ENCODE measurements around the gene C18orf63. TPM values are rescaled to one million over a fixed set of nuclear protein-coding genes. Genes with fewer than 3 reads are reported as not detected.

C18orf63 gene
- total RNA-seq, 3 donors from 2014 or later: 0.16 TPM; not detected in 2

GRCh38 chr18:74273394-74273793, 42.2 kb upstream of the C18orf63 start:
- DNase-seq (ENCODE audit: low spot score in 2 of 2): no peak
- H3K9me3 ChIP-seq: no peaks in the 10 kb centered on the region
- intact Hi-C loops (cut with DNase I; ENCODE audit: low total_unique reads): no loop called here
- H3K4me1 ChIP-seq: peaks cover 3 to 8% of the 10 kb centered on the region in 2 donors
- no peaks in the 10 kb centered on the region for H3K36me3 ChIP-seq
- H3K27ac ChIP-seq: peak overlapping the region in 1 of 2 donors; percentile 50
- H3K4me3 ChIP-seq: no peak overlapping the region
- TF ChIP-seq, protein P1, sequence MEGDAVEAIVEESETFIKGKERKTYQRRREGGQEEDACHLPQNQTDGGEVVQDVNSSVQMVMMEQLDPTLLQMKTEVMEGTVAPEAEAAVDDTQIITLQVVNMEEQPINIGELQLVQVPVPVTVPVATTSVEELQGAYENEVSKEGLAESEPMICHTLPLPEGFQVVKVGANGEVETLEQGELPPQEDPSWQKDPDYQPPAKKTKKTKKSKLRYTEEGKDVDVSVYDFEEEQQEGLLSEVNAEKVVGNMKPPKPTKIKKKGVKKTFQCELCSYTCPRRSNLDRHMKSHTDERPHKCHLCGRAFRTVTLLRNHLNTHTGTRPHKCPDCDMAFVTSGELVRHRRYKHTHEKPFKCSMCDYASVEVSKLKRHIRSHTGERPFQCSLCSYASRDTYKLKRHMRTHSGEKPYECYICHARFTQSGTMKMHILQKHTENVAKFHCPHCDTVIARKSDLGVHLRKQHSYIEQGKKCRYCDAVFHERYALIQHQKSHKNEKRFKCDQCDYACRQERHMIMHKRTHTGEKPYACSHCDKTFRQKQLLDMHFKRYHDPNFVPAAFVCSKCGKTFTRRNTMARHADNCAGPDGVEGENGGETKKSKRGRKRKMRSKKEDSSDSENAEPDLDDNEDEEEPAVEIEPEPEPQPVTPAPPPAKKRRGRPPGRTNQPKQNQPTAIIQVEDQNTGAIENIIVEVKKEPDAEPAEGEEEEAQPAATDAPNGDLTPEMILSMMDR (IDR thresholded peaks at IDR 0.05): no peak
- TF ChIP-seq POLR2A (IDR thresholded peaks at IDR 0.05) (no peak), POLR2AphosphoS5 (IDR thresholded peaks at IDR 0.05) (no peak)
- no peaks in the 10 kb centered on the region for H3K27me3 ChIP-seq

GRCh38 chr18:74274700-74275099, 40.9 kb upstream of the C18orf63 start:
- Histone ChIP-seq H3K36me3 (no peaks in the 10 kb centered on the region), H3K27ac (no peak overlapping the region), H3K9me3 (no peaks in the 10 kb centered on the region), H3K4me1 (peaks cover 3 to 8% of the 10 kb centered on the region in 2 donors), H3K27me3 (no peaks in the 10 kb centered on the region), H3K4me3 (no peak overlapping the region)
- intact Hi-C loops (cut with DNase I; ENCODE audit: low total_unique reads): no loop called here
- DNase-seq (ENCODE audit: low spot score in 2 of 2): no peak
- TF ChIP-seq POLR2A (IDR thresholded peaks at IDR 0.05) (no peak), POLR2AphosphoS5 (IDR thresholded peaks at IDR 0.05) (no peak)
- TF ChIP-seq, protein P1 (IDR thresholded peaks at IDR 0.05): no peak

DNA sequence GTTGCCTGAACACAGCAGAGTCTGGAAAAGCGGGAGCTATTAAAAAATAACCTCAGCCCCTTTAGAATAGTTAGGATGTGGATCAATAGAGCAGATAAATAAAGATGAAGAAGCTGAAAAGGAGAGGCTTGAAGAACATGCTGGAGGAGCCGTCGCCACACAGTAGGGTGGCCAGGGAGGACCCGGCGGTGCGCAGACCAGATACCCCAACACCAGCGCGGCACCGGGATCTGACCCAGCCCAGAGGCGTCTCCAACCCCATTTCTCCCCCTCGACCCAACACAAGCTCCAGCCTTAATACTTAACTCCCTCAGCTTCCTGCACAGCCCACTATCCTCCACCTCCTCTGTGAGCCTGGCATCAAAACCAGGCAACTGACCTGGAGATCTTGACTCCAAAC, 39.9 kb upstream of the C18orf63 start:
- H3K27ac ChIP-seq: no peak overlapping the region
- H3K4me3 ChIP-seq: no peak overlapping the region
- no peaks in the 10 kb centered on the region for H3K9me3 ChIP-seq
- no peak for DNase-seq (ENCODE audit: low spot score in 2 of 2)
- intact Hi-C loops (cut with DNase I; ENCODE audit: low total_unique reads): no loop called here
- H3K36me3 ChIP-seq: no peaks in the 10 kb centered on the region
- TF ChIP-seq POLR2AphosphoS5 (IDR thresholded peaks at IDR 0.05) (no peak), POLR2A (IDR thresholded peaks at IDR 0.05) (no peak)
- TF ChIP-seq, protein P1 (IDR thresholded peaks at IDR 0.05): no peak
- H3K27me3 ChIP-seq: no peaks in the 10 kb centered on the region
- peaks cover 3 to 8% of the 10 kb centered on the region in 2 donors for H3K4me1 ChIP-seq

GRCh38 chr18:74276609-74277008, 39.0 kb upstream of the C18orf63 start:
- Histone ChIP-seq H3K4me3 (no peak overlapping the region), H3K36me3 (no peaks in the 10 kb centered on the region), H3K27me3 (no peaks in the 10 kb centered on the region), H3K4me1 (peaks cover 3 to 13% of the 10 kb centered on the region in 2 donors), H3K27ac (peak overlapping the region in 1 of 2 donors; percentile 48), H3K9me3 (no peaks in the 10 kb centered on the region)
- TF ChIP-seq POLR2AphosphoS5 (IDR thresholded peaks at IDR 0.05): no peak
- TF ChIP-seq, protein P1 (IDR thresholded peaks at IDR 0.05): no peak
- no peak for TF ChIP-seq POLR2A (IDR thresholded peaks at IDR 0.05)
- peak in 1 of 2 donors; percentile 45 for DNase-seq (ENCODE audit: low spot score in 2 of 2)
- intact Hi-C loops (cut with DNase I; ENCODE audit: low total_unique reads): no loop called here

DNA sequence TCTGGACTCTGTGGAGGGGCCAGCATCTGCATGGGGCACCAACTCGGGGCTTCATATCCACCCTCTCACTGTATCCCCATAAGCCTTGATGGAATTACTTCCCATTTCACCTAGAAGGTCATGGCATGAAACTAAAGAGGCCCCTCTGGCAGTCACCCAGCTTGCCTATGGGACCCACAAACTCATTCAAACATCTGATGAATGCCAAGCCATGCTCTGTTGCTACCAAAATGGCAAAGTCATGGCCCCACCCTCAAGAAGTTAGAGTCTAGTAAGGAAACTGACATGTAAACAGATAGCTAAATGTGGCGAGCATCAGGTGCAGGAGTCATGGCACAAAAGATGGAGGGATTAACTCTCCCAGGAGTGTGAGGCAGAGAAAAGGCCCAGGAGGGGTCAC, 38.3 kb upstream of the C18orf63 start:
- intact Hi-C loops (cut with DNase I; ENCODE audit: low total_unique reads): no loop called here
- peak overlapping the region; percentile 48 to 77 for H3K27ac ChIP-seq
- TF ChIP-seq POLR2AphosphoS5 (IDR thresholded peaks at IDR 0.05) (no peak), POLR2A (IDR thresholded peaks at IDR 0.05) (no peak)
- TF ChIP-seq, protein P1 (IDR thresholded peaks at IDR 0.05): no peak
- no peaks in the 10 kb centered on the region for H3K9me3 ChIP-seq
- H3K4me1 ChIP-seq: peaks cover 9 to 19% of the 10 kb centered on the region in 2 donors
- H3K4me3 ChIP-seq: no peak overlapping the region
- no peak for DNase-seq (ENCODE audit: low spot score in 2 of 2)
- no peaks in the 10 kb centered on the region for H3K27me3 ChIP-seq
- no peaks in the 10 kb centered on the region for H3K36me3 ChIP-seq
